CD4-positive, alpha-beta T cell treated with Interleukin-1 beta for 1 hour (primary cell): Measurements from ENCODE around the gene TMEM247.

Experiments used
- DNase-seq, 2 donors: peaks; one replicate each; pipeline ENCODE4 v3.0.0-alpha.2; 2020 to 2022

The TMEM247 gene

GRCh38 chr2:46490521-46491141 is 11.3 kb downstream of the TMEM247 start:
- DNase-seq: no peak

GRCh38 chr2:46492301-46492700 is 12.9 kb downstream of the TMEM247 start:
- DNase-seq: no peak

- DNase-seq: no peak
Measured at GRCh38 chr2:46493241-46493970, 14.0 kb downstream of the TMEM247 start.

GRCh38 chr2:46493971-46494250 is 14.5 kb downstream of the TMEM247 start:
- DNase-seq: no peak

- DNase-seq: no peak
Measured at GRCh38 chr2:46494596-46494995, 15.2 kb downstream of the TMEM247 start.

GRCh38 chr2:46495231-46496030 is 16.1 kb downstream of the TMEM247 start:
- no peak for DNase-seq

- no peak for DNase-seq
Measured at GRCh38 chr2:46497766-46498165, 18.4 kb downstream of the TMEM247 start.

GRCh38 chr2:46498681-46499080 is 19.3 kb downstream of the TMEM247 start:
- DNase-seq: no peak

GRCh38 chr2:46499392-46499785 is 20.0 kb downstream of the TMEM247 start:
- no peak for DNase-seq

GRCh38 chr2:46500801-46501200 is 21.4 kb downstream of the TMEM247 start:
- DNase-seq: no peak

GRCh38 chr2:46502291-46502885 is 23.0 kb downstream of the TMEM247 start:
- no peak for DNase-seq

GRCh38 chr2:46503686-46504085 is 24.3 kb downstream of the TMEM247 start:
- no peak for DNase-seq

GRCh38 chr2:46504221-46504620 is 24.9 kb downstream of the TMEM247 start:
- no peak for DNase-seq

- no peak for DNase-seq
Measured at GRCh38 chr2:46504685-46505471, 25.5 kb downstream of the TMEM247 start.

- no peak for DNase-seq
Measured at GRCh38 chr2:46505472-46505783, 26.1 kb downstream of the TMEM247 start.

- no peak for DNase-seq
Measured at GRCh38 chr2:46506131-46506706, 26.9 kb downstream of the TMEM247 start.

- no peak for DNase-seq
Measured at GRCh38 chr2:46508312-46508711, 28.9 kb downstream of the TMEM247 start.

GRCh38 chr2:46508759-46509158 is 29.4 kb downstream of the TMEM247 start:
- no peak for DNase-seq

- no peak for DNase-seq
Measured at GRCh38 chr2:46509804-46510203, 30.4 kb downstream of the TMEM247 start.

- no peak for DNase-seq
Measured at GRCh38 chr2:46510598-46511177, 31.3 kb downstream of the TMEM247 start.

- no peak for DNase-seq
Measured at GRCh38 chr2:46512185-46512584, 32.8 kb downstream of the TMEM247 start.

GRCh38 chr2:46514738-46515137 is 35.4 kb downstream of the TMEM247 start:
- DNase-seq: no peak
